HepG2 (cell line): ENCODE results near the gene MAP2K6. TPM values are rescaled to one million over a fixed set of nuclear protein-coding genes. Genes with fewer than 3 reads are reported as not detected.

Experiments used
- ATRX ChIP-seq: sonication (generic); formaldehyde crosslinking; IDR thresholded peaks from 2 replicates; pipeline ENCODE4 v1.4.0; 2020; ENCODE audit warnings: missing genetic modification reagents, borderline replicate concordance
- CAMTA2 ChIP-seq: sonication (generic); formaldehyde crosslinking; IDR thresholded peaks from 2 replicates; pipeline ENCODE4 v1.4.0; 2020; ENCODE audit warnings: mild to moderate bottlenecking, missing genetic modification reagents, borderline replicate concordance
- DPF2 ChIP-seq: sonication (generic); formaldehyde crosslinking; IDR thresholded peaks from 2 replicates; pipeline ENCODE4 v1.4.0; 2020; ENCODE audit warnings: mild to moderate bottlenecking, low read depth, missing genetic modification reagents, borderline replicate concordance
- HMGA1 ChIP-seq: sonication (generic); formaldehyde crosslinking; conservative IDR thresholded peaks from 2 replicates; pipeline ENCODE4 v1.4.0; 2020; ENCODE audit warnings: missing genetic modification reagents
- HNRNPLL ChIP-seq: fragments of 200-400 bp; formaldehyde crosslinking; IDR thresholded peaks from 2 replicates; pipeline ENCODE4 v1.6.1; 2017; ENCODE audit warnings: mild to moderate bottlenecking, low read depth, low read length; ENCODE audit not compliant: poor library complexity, severe bottlenecking
- KAT7 ChIP-seq: IDR thresholded peaks from 2 replicates; pipeline ENCODE4 v1.6.1; 2018; ENCODE audit warnings: borderline replicate concordance, missing compliant biosample characterization
- SALL1 ChIP-seq: sonication (generic); formaldehyde crosslinking; IDR thresholded peaks from 2 replicates; pipeline ENCODE4 v1.8.0; 2022; ENCODE audit warnings: mild to moderate bottlenecking, missing genetic modification reagents
- SP140L ChIP-seq: sonication (generic); formaldehyde crosslinking; IDR thresholded peaks from 2 replicates; pipeline ENCODE4 v1.4.0; 2020; ENCODE audit warnings: missing genetic modification reagents, borderline replicate concordance
- STAT5B ChIP-seq: sonication (generic); formaldehyde crosslinking; IDR thresholded peaks from 2 replicates; pipeline ENCODE4 v1.4.0; 2020; ENCODE audit warnings: missing genetic modification reagents
- WIZ ChIP-seq: sonication (generic); formaldehyde crosslinking; IDR thresholded peaks from 2 replicates; pipeline ENCODE4 v1.5.1; 2020; ENCODE audit warnings: mild to moderate bottlenecking, missing genetic modification reagents
- ZNF101 ChIP-seq: sonication (generic); formaldehyde crosslinking; IDR thresholded peaks from 2 replicates; pipeline ENCODE4 v1.4.0; 2020; ENCODE audit warnings: mild to moderate bottlenecking, low read depth, missing genetic modification reagents, borderline replicate concordance
- ZNF180 ChIP-seq: sonication (generic); formaldehyde crosslinking; IDR thresholded peaks from 2 replicates; pipeline ENCODE4 v1.4.0; 2020; ENCODE audit warnings: low read depth, missing genetic modification reagents, borderline replicate concordance
- ZNF350 ChIP-seq: sonication (generic); formaldehyde crosslinking; IDR thresholded peaks from 2 replicates; pipeline ENCODE4 v1.4.0; 2020; ENCODE audit warnings: mild to moderate bottlenecking, low read depth, missing genetic modification reagents, borderline replicate concordance
- ZNF451 ChIP-seq: sonication (generic); formaldehyde crosslinking; IDR thresholded peaks from 2 replicates; pipeline ENCODE4 v1.5.0; 2020; ENCODE audit warnings: mild to moderate bottlenecking, missing genetic modification reagents
- ZNF761 ChIP-seq: sonication (generic); formaldehyde crosslinking; conservative IDR thresholded peaks from 2 replicates; pipeline ENCODE4 v1.4.0; 2020; ENCODE audit warnings: mild to moderate bottlenecking, missing genetic modification reagents
- ZSCAN21 ChIP-seq: sonication (generic); formaldehyde crosslinking; IDR thresholded peaks from 2 replicates; pipeline ENCODE4 v1.8.0; 2022; ENCODE audit warnings: mild to moderate bottlenecking, missing genetic modification reagents, moderate library complexity, borderline replicate concordance
- polyA plus RNA-seq, 8 experiments: library from polyadenylated mRNA; depleted of rRNA in 3 of 8; stranded (reverse) in 7 of 8; unstranded in 1 of 8; fragments of >200 nt; fragmentation: Illumina TruSeq in 4 of 8; extraction: Trizol in 4 of 8; gene quantifications; 2 replicates each; pipeline versions ENCODE4 v1.2.1 to v1.2.3, GENCODE V29; 2011 to 2016; ENCODE audit warnings: low read depth in 4 of 8, missing spikeins in 1 of 8, mixed read lengths in 1 of 8; ENCODE audit not compliant: insufficient read depth in 1 of 8
- total RNA-seq, 5 experiments: library from RNA; depleted of rRNA; stranded (reverse); fragments of >200 nt; fragmentation: Illumina TruSeq; extraction: Trizol; gene quantifications; 2 replicates each; pipeline ENCODE4 v1.2.3, GENCODE V29; 2016; ENCODE audit warnings: low read depth in 1 of 5
- TF ChIP-seq, protein P1 (sequence below): sonication (generic); formaldehyde crosslinking; IDR thresholded peaks from 2 replicates; pipeline ENCODE4 v1.4.0; 2020; ENCODE audit warnings: missing genetic modification reagents
- TF ChIP-seq, protein P2 (sequence below): sonication (generic); formaldehyde crosslinking; conservative IDR thresholded peaks from 2 replicates; pipeline ENCODE4 v1.8.0; 2022; ENCODE audit warnings: low read depth, missing genetic modification reagents
- TF ChIP-seq, protein P3 (sequence below): sonication (generic); formaldehyde crosslinking; IDR thresholded peaks from 2 replicates; pipeline ENCODE4 v1.4.0; 2020; ENCODE audit warnings: mild to moderate bottlenecking, missing genetic modification reagents
- TF ChIP-seq, protein P4 (sequence below): sonication (generic); formaldehyde crosslinking; IDR thresholded peaks from 2 replicates; pipeline ENCODE4 v1.4.0; 2020; ENCODE audit warnings: mild to moderate bottlenecking, missing genetic modification reagents, borderline replicate concordance

The MAP2K6 gene
- total and polyA plus RNA-seq, 2 of the 13 experiments (the other 11 are each of a cell fraction or from before 2014, with no cell fraction given): 5.1 to 33.6 TPM

DNA sequence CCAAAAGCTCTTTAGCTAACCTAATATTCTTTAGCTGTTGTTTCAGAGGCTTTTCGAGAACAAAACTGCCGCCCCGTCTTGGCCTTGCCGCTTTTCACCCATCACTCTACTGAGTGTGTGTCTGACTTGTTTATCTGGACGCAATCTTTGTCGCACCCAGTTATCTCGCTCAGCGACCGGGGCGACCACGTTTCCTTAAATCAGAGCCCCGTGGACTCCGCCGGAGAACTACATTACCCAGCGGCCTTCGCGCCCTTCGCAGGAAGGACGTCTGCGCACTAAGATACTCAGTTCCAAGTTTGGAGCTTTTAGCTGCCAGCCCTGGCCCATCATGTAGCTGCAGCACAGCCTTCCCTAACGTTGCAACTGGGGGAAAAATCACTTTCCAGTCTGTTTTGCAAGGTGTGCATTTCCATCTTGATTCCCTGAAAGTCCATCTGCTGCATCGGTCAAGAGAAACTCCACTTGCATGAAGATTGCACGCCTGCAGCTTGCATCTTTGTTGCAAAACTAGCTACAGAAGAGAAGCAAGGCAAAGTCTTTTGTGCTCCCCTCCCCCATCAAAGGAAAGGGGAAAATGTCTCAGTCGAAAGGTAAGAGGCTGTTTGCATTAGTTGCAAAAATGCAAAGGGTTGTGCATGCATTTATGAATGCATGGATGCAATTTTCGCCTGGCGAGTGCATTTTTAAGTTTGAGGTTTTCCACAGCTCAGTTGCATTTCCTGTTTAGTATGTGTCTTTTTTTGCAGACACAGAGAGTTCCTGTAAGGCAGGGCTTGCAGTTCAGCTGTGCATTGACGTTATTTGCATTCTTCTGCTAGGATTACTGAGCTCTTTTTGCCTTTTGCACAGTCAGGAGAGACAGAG lies at the start of gene MAP2K6 (continued):
- TF ChIP-seq, protein P1, sequence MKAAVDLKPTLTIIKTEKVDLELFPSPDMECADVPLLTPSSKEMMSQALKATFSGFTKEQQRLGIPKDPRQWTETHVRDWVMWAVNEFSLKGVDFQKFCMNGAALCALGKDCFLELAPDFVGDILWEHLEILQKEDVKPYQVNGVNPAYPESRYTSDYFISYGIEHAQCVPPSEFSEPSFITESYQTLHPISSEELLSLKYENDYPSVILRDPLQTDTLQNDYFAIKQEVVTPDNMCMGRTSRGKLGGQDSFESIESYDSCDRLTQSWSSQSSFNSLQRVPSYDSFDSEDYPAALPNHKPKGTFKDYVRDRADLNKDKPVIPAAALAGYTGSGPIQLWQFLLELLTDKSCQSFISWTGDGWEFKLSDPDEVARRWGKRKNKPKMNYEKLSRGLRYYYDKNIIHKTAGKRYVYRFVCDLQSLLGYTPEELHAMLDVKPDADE (CRISPR knock-in tag): no peak
- TF ChIP-seq STAT5B (no peak), HNRNPLL (peak; percentile 28), CAMTA2 (CRISPR knock-in tag) (0 out of 2 replicates have a peak, but pooled peaks have one; percentile 45), ZNF101 (CRISPR knock-in tag) (no peak; the same call in 1 of the 2 replicates), ZNF761 (CRISPR knock-in tag) (peak; percentile 57; the same call in 1 of the 2 replicates), HMGA1 (CRISPR knock-in tag) (no peak), ZNF451 (CRISPR knock-in tag) (no peak), ATRX (CRISPR knock-in tag) (no peak), WIZ (peak; percentile 68; the same call in 1 of the 2 replicates), KAT7 (CRISPR knock-in tag) (no peak), ZNF350 (CRISPR knock-in tag) (peak; percentile 91), ZSCAN21 (CRISPR knock-in tag) (no peak), ZNF180 (CRISPR knock-in tag) (no peak), SP140L (no peak; the same call in 1 of the 2 replicates), SALL1 (CRISPR knock-in tag) (peak; percentile 77), DPF2 (CRISPR knock-in tag) (no peak)
- TF ChIP-seq, protein P2, sequence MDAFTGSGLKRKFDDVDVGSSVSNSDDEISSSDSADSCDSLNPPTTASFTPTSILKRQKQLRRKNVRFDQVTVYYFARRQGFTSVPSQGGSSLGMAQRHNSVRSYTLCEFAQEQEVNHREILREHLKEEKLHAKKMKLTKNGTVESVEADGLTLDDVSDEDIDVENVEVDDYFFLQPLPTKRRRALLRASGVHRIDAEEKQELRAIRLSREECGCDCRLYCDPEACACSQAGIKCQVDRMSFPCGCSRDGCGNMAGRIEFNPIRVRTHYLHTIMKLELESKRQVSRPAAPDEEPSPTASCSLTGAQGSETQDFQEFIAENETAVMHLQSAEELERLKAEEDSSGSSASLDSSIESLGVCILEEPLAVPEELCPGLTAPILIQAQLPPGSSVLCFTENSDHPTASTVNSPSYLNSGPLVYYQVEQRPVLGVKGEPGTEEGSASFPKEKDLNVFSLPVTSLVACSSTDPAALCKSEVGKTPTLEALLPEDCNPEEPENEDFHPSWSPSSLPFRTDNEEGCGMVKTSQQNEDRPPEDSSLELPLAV: no peak
- TF ChIP-seq, protein P3, sequence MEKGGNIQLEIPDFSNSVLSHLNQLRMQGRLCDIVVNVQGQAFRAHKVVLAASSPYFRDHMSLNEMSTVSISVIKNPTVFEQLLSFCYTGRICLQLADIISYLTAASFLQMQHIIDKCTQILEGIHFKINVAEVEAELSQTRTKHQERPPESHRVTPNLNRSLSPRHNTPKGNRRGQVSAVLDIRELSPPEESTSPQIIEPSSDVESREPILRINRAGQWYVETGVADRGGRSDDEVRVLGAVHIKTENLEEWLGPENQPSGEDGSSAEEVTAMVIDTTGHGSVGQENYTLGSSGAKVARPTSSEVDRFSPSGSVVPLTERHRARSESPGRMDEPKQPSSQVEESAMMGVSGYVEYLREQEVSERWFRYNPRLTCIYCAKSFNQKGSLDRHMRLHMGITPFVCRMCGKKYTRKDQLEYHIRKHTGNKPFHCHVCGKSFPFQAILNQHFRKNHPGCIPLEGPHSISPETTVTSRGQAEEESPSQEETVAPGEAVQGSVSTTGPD (CRISPR knock-in tag): no peak
- TF ChIP-seq, protein P4, sequence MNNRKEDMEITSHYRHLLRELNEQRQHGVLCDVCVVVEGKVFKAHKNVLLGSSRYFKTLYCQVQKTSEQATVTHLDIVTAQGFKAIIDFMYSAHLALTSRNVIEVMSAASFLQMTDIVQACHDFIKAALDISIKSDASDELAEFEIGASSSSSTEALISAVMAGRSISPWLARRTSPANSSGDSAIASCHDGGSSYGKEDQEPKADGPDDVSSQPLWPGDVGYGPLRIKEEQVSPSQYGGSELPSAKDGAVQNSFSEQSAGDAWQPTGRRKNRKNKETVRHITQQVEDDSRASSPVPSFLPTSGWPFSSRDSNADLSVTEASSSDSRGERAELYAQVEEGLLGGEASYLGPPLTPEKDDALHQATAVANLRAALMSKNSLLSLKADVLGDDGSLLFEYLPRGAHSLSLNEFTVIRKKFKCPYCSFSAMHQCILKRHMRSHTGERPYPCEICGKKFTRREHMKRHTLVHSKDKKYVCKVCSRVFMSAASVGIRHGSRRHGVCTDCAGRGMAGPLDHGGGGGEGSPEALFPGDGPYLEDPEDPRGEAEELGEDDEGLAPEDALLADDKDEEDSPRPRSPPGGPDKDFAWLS (CRISPR knock-in tag): no peak
